ENCODE data around the gene MEF2D.

The MEF2D gene

GRCh38 chr1:156421062-156421938 lies 79.3 kb downstream of the MEF2D start (continued):
- TF ChIP-seq ZNF169 (tag by site-specific recombination; IDR thresholded peaks at IDR 0.05): no peak
- no peak for TF ChIP-seq ZNF266 (tag by site-specific recombination; IDR thresholded peaks at IDR 0.05; ENCODE audit: low read depth)
- TF ChIP-seq ZNF704 (tag by site-specific recombination; IDR thresholded peaks at IDR 0.05): no peak
- TF ChIP-seq ZSCAN4 (tag by site-specific recombination; IDR thresholded peaks at IDR 0.05): no peak
- no peak for TF ChIP-seq GLI2 (tag by site-specific recombination; IDR thresholded peaks at IDR 0.05; ENCODE audit: borderline replicate concordance, low read depth)
- TF ChIP-seq ZBTB1 (tag by site-specific recombination; IDR thresholded peaks at IDR 0.05): no peak
- TF ChIP-seq ZNF837 (tag by site-specific recombination; IDR thresholded peaks at IDR 0.05): no peak
- no peak for TF ChIP-seq ZNF677 (tag by site-specific recombination; IDR thresholded peaks at IDR 0.05)
- TF ChIP-seq ZNF155 (tag by site-specific recombination; IDR thresholded peaks at IDR 0.05): no peak
- TF ChIP-seq IKZF3 (tag by site-specific recombination; IDR thresholded peaks at IDR 0.05): no peak
- TF ChIP-seq ZNF639 (tag by site-specific recombination; IDR thresholded peaks at IDR 0.05): no peak
- TF ChIP-seq OVOL3 (tag by site-specific recombination; IDR thresholded peaks at IDR 0.05): no peak
- TF ChIP-seq ZNF114 (tag by site-specific recombination; IDR thresholded peaks at IDR 0.05): no peak
- TF ChIP-seq ZNF2 (tag by site-specific recombination; IDR thresholded peaks at IDR 0.05): peak; percentile 82
- TF ChIP-seq OSR2 (tag by site-specific recombination; IDR thresholded peaks at IDR 0.05): no peak; the same call in 1 of the 2 replicates
- TF ChIP-seq ZNF133 (tag by site-specific recombination; IDR thresholded peaks at IDR 0.05): no peak
- no peak for TF ChIP-seq PRDM6 (tag by site-specific recombination; IDR thresholded peaks at IDR 0.05)
- no peak for TF ChIP-seq ZNF157 (tag by site-specific recombination; IDR thresholded peaks at IDR 0.05)
- TF ChIP-seq ZNF664 (tag by site-specific recombination; IDR thresholded peaks at IDR 0.05): no peak
- TF ChIP-seq ZNF354C (tag by site-specific recombination; IDR thresholded peaks at IDR 0.05; ENCODE audit: borderline replicate concordance, low read depth): no peak
- TF ChIP-seq BCL6B (tag by site-specific recombination; IDR thresholded peaks at IDR 0.05): no peak
- no peak for TF ChIP-seq MEIS1 (CRISPR knock-in tag; IDR thresholded peaks at IDR 0.05; ENCODE audit: borderline replicate concordance)
- TF ChIP-seq ZNF350 (tag by site-specific recombination; IDR thresholded peaks at IDR 0.05): no peak
- no peak for TF ChIP-seq ZSCAN18 (tag by site-specific recombination; IDR thresholded peaks at IDR 0.05)
- no peak for TF ChIP-seq KLF7 (tag by site-specific recombination; IDR thresholded peaks at IDR 0.05; ENCODE audit: borderline replicate concordance)
- TF ChIP-seq ZBTB44 (tag by site-specific recombination; IDR thresholded peaks at IDR 0.05): no peak
- no peak; the same call in 1 of the 2 replicates for TF ChIP-seq AEBP2 (tag by site-specific recombination; IDR thresholded peaks at IDR 0.05; ENCODE audit: borderline replicate concordance)
- no peak; the same call in 1 of the 2 replicates for TF ChIP-seq BCL11A (tag by site-specific recombination; IDR thresholded peaks at IDR 0.05; ENCODE audit: low read depth)
